Activated T-cell treated with anti-CD3 and anti-CD28 coated beads, Interleukin-2, amount 50 U/mL, for 48 hours (primary cell): ENCODE results near the gene THOC3.
"Not testable (repeated sequence)": the region's sequence is repeated elsewhere in the genome, so short reads cannot be mapped to it uniquely, and the experiment has no call there.

Source experiments
- DNase-seq, 2 experiments: peaks; one replicate each; pipeline ENCODE4 v3.0.0-alpha.2; 2020

THOC3 gene, protein sequence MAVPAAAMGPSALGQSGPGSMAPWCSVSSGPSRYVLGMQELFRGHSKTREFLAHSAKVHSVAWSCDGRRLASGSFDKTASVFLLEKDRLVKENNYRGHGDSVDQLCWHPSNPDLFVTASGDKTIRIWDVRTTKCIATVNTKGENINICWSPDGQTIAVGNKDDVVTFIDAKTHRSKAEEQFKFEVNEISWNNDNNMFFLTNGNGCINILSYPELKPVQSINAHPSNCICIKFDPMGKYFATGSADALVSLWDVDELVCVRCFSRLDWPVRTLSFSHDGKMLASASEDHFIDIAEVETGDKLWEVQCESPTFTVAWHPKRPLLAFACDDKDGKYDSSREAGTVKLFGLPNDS

DNA sequence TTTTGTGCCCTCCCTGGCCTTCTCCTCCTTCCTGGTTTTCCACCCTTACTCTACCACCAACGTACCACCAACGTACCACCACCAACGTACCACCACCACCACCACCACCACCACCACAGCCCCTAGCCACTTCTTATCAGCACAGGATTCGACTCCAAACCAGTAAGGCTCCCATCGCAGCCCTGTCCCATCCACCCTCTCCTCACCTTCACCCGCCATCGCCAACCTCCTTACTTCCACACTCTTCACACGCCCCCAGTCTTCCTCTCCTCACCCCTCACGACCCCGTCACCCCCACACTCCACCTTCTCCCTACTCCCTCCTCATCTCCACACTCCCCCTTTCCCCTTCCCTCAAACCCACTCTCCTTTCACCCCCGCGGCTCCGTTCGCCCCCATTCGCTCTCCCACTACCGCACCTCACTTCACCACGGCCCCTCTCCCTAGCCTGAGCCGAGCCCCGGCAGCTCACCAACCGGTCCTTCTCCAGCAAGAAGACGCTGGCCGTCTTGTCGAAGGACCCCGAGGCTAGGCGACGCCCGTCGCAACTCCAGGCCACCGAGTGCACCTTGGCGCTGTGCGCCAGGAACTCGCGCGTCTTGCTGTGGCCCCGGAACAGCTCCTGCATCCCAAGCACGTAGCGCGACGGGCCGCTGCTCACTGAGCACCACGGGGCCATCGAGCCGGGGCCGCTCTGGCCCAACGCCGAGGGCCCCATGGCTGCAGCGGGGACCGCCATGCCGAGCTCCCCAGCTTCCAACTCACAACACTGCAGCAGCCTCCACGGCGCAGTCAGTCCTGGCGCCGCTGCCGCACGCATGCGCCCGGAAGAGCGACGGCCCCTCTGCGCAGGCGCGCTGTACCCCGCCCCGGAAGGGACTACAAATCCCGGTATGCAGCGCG lies at the start of gene THOC3:
TSS of gene THOC3 (minus strand) at position 845 of the 902 bp plus-strand sequence. CDS start at position 738, 107 bp downstream.
- DNase-seq = peak; percentile 82 to 87

DNA sequence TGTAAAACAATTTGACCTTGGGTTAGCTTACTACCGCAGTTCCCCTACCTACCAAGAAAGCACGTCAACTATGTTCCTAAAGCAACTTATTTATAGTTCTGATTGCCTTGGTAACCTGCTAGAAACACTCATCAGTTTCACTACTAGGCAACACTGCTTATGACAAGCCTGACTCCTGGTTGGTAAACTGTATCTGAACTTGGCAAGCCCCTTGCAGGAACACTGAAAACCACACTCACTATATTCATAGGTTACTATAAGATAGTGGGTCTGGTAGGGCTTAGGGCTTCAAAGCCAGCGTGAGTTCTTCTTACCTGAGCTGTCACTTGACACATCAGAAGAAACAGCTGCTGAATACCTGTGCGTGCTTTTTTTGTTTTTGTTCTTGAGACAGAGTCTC lies 49.2 kb upstream of the THOC3 start:
- DNase-seq = not testable (repeated sequence)

DNA sequence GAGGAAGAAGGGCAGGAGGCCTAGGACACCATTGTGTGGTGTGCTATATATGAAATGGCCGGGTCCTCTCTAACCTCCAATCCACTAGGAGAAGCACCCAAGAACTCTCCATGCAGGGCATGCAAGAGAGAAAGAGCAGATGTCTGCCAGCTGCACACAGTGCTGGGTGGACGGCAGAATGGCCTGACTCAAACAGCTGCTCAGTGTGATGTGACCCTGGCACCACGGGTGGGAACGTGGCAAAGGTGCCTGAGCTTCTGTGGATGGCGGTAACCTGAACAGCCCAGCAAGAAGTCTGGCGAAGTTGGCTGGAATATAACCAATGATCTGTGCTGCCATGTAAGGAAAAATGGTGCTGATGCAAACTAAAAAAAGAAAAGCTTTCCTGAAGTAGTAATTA lies 46.2 kb upstream of the THOC3 start:
- DNase-seq = not testable (repeated sequence)

DNA sequence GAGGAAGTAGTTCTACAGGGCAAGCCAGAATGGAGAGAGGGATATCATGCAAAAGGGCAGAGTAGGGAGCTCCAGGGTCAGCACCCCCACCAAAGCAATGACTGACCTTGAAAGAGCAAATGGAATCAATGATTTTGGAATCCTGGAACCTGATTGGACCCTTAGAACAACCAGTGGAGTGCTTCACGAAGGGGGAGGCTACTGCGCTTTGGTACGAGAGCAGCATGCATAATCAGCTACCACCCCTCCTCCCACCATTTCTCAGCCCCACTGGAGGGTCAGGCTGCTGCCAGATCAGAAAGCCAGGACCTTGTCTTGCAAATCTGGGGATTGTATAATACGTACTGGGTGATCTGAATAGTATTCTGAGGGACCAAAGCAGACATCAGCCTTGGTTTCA lies 43.0 kb upstream of the THOC3 start:
- DNase-seq = not testable (repeated sequence)

DNA sequence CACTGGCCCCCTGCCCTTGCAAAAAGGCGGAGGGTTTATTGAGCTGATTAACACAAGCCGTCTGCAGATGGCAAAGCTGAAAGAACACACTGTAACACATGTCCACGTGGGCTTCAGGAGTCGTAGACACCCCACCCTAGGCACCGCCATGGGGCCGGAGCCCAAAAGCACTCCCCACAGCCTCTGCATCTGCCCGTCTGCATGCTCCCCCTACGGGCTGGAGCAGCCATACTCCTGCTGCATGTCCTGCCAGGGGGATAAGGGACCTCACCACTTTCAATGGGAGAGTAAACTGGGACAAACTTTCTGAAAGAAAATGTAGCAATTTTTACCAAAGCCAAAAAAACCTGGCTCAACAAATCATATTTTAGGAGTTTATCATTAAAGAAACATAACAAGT lies 42.1 kb upstream of the THOC3 start:
- DNase-seq = not testable (repeated sequence)

DNA sequence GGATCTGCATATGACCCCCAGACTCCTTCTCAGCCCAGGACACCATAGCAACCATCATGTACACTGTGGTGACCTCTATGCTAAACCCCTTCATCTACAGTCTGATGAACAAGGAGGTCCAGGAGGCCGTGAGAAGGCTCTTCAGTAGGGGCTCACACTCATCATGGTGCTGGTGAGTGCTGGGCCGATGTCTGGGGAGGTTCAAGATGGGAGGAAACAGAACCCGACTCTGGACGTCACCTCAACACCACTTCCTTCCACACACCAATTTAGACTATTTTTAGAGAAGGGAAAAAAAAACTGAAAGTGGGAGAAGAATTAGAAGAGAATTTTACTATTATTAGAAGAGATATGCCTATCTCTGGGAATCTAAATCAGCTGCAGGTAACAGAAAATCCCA lies 39.1 kb upstream of the THOC3 start:
- DNase-seq = not testable (repeated sequence)

DNA sequence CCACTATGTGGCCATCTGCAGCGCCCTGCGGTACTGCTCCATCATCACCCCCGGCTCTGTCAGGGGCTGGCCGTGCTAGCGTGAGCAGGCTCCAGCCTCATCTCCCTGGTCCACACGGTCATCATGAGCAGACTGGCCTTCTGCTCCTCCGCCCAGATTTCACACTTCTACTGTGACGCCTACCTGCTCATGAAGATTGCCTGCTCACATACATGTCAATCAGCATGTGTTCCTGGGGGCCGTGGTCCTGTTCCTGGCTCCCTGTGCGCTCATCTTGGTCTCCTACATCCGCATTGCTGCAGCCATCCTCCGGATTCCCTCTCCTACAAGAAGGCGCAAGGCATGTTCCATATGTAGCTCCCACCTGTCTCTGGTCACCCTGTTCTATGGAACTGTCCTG lies 38.7 kb upstream of the THOC3 start:
- DNase-seq = not testable (repeated sequence)

DNA sequence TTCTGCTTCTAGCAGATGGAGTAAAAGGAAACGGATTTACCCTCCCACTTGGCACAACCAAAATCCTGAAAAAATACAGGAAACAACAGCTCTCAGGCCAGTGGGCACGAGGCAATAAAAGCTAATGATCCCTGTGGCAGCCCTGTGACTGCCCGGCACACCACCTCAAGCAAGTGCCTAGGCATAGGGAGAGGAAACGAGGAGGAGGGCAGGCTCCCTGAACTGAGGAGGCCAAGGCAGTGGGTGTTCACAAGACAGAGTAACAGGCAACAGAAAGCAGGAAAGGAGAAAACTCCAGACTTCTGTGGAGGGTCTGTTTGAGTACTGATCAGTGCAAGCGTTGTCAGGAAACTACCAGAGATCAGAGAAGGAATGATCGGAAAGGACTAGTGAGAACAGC lies 29.9 kb upstream of the THOC3 start:
- DNase-seq = not testable (repeated sequence)

DNA sequence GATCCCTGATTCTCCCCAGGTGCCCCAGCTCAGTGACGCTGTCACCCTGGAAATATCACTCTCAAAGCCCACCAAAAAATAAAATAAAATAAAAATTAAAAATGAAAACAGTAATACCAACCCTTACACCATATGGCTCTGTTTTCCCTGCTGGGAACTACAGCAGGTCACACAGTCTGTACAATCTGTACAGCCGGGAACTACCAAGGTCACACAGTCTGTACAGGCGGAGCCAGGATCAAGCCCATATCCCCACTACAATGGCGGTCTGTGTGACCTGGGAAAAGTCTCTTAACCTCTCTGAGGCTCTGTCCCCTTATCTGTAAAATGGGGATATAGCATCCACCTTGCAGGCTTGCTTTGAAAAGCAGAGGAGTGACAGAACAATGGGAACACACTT lies 29.4 kb upstream of the THOC3 start:
- DNase-seq = not testable (repeated sequence)

DNA sequence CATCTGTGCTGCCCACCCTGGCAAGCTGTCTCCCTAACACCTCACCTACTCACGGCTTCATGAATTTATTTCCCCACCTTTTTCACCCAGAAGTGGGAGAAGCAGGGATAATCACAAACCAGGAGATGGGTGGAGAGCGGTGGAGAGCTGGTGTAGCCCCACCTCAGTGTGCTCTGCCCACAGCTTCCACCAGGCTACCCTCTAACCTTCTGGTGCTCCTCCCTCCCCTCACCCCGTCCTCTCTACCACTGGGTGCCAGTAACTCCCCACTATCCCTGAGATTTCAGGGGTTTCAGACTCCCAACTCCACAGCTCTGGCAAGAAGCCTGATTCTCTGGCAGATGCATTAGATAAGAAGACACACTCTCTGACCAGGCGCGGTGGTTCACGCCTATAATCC lies 28.7 kb upstream of the THOC3 start:
- DNase-seq = not testable (repeated sequence)

DNA sequence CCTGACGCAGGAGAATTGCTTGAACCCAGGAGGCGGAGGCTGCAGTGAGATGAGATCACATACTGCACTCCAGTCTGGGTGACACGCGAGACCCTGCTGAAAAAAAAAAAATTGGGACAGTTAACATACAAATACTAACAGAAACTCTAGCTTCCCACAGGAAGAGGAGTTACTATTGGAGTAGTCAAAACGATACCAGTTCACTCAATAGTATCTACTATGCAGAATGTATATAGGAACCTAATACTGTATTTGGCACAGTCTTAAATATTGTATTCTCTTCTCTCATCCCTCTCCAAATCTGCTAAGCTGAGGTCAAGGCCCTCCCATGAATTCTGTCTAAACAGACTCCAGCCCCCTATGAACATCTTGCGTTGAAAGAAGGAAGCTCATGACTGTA lies 27.4 kb upstream of the THOC3 start:
- DNase-seq = not testable (repeated sequence)

DNA sequence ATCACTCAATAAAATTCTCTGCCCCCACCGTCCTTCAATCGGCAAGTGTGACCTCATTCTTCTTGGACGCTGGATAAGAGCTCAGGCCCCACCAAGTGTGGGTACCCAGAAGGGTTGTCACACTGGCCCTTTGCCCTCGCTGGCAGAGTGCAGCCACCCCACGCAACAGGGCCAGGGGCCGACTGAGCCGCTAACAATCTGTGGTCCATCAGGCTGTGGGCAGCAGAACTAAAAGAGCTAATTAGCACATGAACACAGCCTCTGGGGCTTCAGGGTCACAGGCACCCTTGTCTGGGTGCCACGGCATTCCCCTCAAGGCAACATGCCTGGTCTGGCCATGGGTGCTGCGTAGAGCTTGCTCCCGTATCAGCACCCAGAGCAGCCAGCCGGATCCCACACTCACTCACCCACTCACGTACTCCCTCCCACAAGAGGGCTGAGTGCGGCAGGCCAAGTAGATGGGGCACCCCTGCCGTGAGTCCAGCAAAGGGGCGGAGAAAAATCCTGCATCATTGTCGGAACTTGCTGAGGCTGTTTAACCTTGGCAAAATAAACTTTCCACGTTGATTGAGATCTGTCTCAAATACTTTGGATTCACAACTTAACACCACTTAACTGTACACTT lies 11.4 kb upstream of the THOC3 start:
- not testable (repeated sequence) for DNase-seq

DNA sequence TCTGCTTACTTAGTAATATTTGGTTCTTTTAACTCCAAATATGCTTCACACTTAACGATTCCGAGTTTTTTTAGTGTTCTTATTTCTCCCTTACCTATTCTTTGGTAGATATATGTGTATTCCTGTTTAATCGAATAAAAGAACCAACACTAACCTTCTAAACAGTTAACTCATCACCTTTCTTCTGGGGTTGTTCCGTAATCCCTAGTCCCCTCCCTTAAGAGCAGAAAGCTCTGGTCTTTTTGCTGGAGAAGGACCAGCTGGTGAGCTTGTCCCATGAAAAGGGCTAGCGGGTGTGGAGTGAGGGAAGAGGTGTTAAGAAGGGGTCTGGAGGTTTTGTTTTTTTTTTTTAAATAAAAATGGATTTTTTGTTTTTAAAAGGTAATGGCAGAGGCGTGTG lies 266 bp upstream of the THOC3 start:
- DNase-seq = not testable (repeated sequence)

DNA sequence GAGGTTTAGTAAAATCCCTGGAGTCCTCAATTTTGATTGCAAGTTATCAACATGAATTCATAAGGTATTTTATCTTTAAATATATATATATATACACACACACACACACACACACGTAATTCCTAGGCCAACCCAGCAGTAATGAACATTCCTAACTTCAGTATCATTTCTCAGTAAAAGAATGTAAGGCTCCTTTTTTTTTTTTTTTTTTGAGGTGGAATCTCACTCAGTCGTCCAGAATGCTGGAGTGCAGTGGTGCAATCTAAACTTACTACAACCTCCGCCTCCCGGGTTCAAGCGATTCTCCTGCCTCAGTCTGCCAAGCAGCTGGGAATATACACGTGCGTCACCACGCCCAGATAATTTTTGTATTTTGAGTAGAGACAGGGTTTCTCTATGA lies 5.8 kb downstream of the THOC3 start:
- not testable (repeated sequence) for DNase-seq

DNA sequence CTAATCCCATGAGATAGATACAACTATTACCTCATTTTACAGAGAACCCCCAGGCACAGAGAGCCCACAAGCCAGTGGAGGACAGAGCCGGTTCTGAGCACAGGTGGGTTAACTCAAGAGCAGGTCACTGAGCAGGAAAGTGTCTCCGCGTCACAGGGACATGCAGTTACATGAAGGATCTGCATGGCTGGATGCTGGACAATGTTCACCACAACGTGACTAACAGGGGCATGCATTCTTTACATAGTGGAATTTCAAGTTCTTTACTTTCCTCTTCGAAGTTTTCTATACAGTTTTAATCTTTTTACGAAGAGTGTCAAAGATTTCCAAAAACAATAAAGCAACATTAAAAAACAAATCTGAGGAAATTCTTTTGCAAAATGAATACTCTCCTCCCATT lies 7.9 kb downstream of the THOC3 start:
- DNase-seq = not testable (repeated sequence)

DNA sequence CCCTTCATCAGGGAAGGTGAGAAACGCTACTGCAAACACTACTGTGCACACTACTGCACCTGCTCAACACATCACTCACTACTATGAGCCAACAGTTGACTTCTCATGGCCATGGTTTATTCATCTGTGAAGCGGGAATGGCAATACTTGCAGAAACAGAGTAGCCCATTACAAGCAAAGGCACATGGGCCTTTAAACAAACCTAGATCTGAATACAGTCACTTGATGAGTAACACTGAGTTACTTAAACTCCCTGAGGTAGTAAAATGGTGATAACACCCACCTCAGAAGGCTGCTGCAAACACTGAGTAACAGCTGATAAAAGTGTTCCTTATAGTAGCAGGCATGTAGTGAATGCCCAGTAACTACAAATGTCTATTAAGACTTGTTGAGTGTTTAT lies 9.6 kb downstream of the THOC3 start:
- DNase-seq = not testable (repeated sequence)

DNA sequence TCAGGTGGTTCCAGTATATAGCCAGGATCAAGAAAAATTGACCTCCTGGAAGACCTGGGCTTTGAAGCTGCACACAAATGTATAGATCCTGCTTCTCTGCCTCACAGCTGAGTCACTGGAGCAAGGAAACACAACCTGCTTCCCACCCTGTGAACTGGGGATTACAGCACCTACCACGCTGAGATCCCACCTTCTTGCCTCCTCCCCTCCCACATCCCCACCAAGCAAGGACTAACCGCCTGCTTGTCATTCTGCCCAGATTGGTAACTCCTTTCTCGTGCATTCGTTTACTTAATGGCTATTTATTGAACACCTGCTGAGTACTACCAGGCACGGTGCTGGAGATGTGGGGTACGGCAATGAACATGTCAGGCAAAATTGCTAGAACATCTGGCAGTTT lies 14.0 kb downstream of the THOC3 start:
- not testable (repeated sequence) for DNase-seq

DNA sequence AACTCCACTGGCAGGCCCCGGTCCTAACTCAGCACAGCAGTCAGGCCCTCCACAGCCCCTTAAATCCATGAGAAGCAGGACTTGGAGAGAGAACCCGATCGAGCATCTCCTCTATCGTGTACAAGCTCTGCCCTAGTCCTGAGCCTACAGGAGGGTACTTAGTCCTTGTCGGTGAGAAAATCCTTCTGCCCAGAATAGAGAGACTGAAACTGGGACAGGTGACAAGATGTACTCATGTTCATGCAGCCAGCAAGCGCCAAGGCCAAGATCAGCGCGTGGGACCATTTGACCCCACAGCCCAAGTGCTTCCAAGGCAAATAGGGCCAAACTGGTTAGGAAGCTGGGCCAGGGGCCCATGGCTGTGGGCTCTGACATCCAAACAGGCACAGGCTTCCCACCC lies 15.3 kb downstream of the THOC3 start:
- DNase-seq = not testable (repeated sequence)

DNA sequence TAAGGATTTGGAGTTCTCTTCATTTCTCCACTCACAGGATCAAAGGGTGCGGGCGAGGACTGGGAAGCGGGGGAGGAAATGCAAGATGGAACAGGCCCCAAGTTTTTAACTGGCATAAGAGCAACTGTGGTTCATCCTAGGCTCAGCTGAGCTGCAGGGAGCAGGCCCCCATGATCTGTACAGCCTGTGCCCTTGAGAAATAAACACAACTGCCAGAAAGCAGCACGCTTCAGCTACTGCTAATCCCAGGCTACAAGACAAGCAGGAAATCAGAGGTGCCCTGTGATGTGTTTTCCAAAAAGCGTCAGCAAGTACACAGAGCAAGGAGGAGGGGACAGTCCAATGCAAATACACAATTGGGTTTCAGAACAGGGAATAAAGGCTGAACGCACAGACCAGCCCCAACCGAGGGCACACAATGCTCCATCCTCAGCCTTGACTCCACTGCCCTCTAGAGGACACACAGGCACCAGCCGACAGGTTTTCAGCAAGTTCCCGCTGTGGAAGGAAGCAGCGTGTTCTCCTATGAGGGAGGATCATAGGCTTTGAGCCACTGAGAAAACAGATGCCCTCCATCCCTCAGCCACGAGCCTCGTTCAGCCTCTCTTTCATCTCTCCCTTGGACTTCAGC lies 16.7 kb downstream of the THOC3 start:
- not testable (repeated sequence) for DNase-seq

DNA sequence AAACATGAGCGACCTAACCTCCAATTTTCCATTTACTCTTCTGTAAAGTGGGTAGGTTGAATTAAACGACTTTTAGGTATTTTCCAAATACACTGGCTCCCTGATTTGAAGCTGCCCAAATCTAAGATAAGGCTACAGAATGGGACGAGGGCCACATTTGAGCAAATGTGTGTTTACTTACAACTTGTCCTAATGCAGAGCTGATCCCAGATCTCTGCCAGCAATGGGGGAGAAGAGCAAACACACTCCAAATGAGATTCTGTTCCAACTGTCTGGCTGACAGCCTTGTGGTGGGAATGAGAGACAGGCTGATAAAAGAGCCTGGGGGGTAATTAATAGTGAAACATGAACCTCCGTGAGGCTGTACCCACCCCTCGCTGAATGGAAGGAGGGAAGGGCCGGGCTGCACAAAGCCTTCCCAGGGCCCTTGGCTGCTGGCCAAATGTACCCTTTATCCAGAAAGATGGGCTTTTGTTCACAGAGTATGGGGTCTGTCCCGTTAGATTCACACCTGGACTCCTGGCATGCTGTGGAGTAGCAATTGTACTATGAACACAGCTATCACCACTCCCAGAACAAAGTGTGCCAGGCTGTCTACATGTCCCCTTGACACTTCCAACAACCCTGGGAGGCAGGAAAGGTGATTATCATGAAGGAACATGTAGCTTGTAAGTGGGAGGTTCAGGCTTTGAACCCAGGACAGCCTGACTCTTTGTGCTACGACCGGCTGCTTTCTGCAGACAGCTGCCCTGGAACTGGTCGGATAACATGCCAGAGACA lies 19.6 kb downstream of the THOC3 start:
- not testable (repeated sequence) for DNase-seq

DNA sequence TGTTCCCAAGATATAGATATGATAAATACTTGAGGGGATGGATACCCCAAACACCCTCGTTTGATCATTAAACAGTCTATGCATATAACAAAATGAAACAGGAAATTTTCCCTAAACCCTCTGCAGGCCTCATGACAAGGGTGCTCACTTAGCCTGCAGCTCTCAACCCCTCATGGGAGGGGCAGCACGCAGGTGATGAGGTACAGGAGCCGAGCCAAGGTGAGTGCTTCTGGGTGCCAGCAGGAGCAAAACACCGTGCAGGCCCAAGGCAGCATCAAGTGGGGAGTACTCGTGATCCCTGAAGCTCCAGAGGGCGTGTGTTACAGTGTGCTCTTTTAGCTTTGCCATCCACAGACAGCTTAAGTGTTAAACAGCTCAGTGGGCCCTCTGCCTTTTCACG lies 24.9 kb downstream of the THOC3 start:
- DNase-seq = not testable (repeated sequence)

DNA sequence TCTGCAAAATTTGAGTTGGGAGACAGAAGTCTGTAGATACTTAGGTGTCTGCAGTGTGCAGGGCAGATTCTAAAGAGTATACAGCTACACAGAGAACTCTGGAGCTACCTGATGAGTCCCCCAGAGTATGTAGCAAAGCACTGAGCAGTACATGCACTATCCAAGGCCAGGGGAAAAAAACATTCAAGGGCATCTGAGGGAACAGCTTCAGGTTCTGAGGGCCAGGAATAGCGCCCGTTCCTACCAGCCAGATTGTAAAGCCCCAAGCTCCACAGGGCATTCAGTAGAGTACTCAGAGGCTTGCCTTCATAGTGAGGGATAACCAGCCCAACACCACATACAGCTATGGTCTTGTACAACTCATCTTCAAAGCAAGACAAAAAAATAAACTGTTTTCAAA lies 27.5 kb downstream of the THOC3 start:
- not testable (repeated sequence) for DNase-seq
